Measurements from ENCODE around the gene PGP.

GRCh38 chr16:2204416-2205103, 10.1 kb downstream of the PGP start:
- no peak for TF ChIP-seq CTCF (conservative IDR thresholded peaks at IDR 0.05; ENCODE audit: low read depth, low read length)
- no peak for TF ChIP-seq SMC3 (IDR thresholded peaks at IDR 0.05; ENCODE audit: low read depth, low read length)
- TF ChIP-seq RAD21 (IDR thresholded peaks at IDR 0.05; ENCODE audit: low read length) = no peak
- TF ChIP-seq MAZ (IDR thresholded peaks at IDR 0.05; ENCODE audit: borderline replicate concordance, low read depth, low read length) = peak; percentile 0; the same call in 1 of the 2 replicates
- TF ChIP-seq POLR2A (IDR thresholded peaks at IDR 0.05; ENCODE audit: low read depth, low read length) = no peak
- no peak for TF ChIP-seq USF2 (IDR thresholded peaks at IDR 0.05; ENCODE audit: low read depth, low read length)
- TF ChIP-seq BHLHE40 (IDR thresholded peaks at IDR 0.05; ENCODE audit: low read depth, low read length) = no peak
- TF ChIP-seq FOS (IDR thresholded peaks at IDR 0.05; ENCODE audit: low read depth, low read length) = no peak
- no peak for TF ChIP-seq RFX5 (IDR thresholded peaks at IDR 0.05; ENCODE audit: low read depth, low read length)
- no peak for TF ChIP-seq CHD1 (IDR thresholded peaks at IDR 0.05; ENCODE audit: low read depth, low read length)
- no peak for TF ChIP-seq ELK1 (IDR thresholded peaks at IDR 0.05; ENCODE audit: borderline replicate concordance, low read depth, low read length)
- no peak for TF ChIP-seq CEBPB (IDR thresholded peaks at IDR 0.05; ENCODE audit: low read depth, low read length)
- TF ChIP-seq NFE2L2 (IDR thresholded peaks at IDR 0.05; ENCODE audit: low read depth, low read length) = no peak
- no peak for TF ChIP-seq MXI1 (IDR thresholded peaks at IDR 0.05; ENCODE audit: borderline replicate concordance, low read depth, low read length)
